ENCODE results near the gene GLB1L2.

Gene GLB1L2

DNA sequence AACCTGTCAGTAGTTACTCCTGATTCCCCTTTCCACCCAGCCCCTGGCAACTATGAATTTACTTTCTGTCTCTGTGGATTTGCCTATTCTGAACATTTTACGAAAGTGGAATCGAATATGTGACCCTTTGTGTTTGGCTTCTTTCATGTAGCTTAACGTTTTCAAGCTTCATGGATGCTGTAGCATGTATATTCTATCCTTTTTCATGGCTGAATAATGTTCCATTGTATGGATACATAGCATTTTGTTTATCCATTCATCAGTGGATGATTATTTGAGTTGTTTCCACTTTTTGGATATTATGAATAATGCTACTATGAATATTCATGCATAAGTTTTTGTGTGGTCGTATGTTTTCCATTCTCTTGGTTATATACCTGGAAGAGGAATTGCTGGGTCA, 9.2 kb upstream of the GLB1L2 start:
- H3K27ac ChIP-seq (ENCODE audit: insufficient read depth, low read depth, low read length, poor library complexity, severe bottlenecking), result no peak overlapping the region
- H3K36me3 ChIP-seq (ENCODE audit: control insufficient read depth, insufficient read depth, low read length), result no peaks in the 10 kb centered on the region
- no peaks in the 10 kb centered on the region for H3K9me3 ChIP-seq (ENCODE audit: control insufficient read depth, low read length)
- H3K4me1 ChIP-seq (ENCODE audit: control insufficient read depth, insufficient read depth, low read length), result no peaks in the 10 kb centered on the region
- WGBS, 2 experiments, result 93 to 99% methylated on average over 4 of the region's 4 CpGs
- H3K4me3 ChIP-seq (ENCODE audit: insufficient read depth, low read depth, low read length), result no peak overlapping the region
- no peaks in the 10 kb centered on the region for H3K27me3 ChIP-seq (ENCODE audit: control insufficient read depth, insufficient read depth, low read length, poor library complexity, severe bottlenecking)

DNA sequence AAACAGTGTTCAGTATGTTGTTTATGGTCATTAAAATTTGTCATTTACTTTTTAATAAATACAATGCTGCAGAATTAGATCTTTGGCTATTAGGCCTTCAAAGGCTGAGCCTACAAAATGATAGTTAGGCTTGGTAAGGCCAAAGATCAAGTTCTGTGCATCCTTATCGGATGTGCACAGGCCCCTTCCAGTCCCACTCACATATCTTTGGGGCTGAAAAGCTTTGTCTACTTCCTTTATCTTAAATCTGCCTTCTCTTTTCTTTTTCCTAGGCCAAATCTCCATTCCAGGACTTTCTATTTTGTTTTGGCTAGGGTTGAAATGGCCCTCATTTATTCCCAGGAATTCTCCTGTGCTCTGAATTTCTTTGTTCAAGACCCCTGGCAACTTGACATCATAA, 3.4 kb upstream of the GLB1L2 start:
- Histone ChIP-seq H3K27ac (ENCODE audit: insufficient read depth, low read depth, low read length, poor library complexity, severe bottlenecking) (no peak overlapping the region), H3K36me3 (ENCODE audit: control insufficient read depth, insufficient read depth, low read length) (no peaks in the 10 kb centered on the region), H3K4me3 (ENCODE audit: insufficient read depth, low read depth, low read length) (no peak overlapping the region), H3K27me3 (ENCODE audit: control insufficient read depth, insufficient read depth, low read length, poor library complexity, severe bottlenecking) (peaks cover 39% of the 10 kb centered on the region), H3K9me3 (ENCODE audit: control insufficient read depth, low read length) (no peaks in the 10 kb centered on the region), H3K4me1 (ENCODE audit: control insufficient read depth, insufficient read depth, low read length) (peaks cover 5% of the 10 kb centered on the region)
- WGBS, 2 experiments, result 95 to 100% methylated on average over 1 of the region's 1 CpG

- H3K9me3 ChIP-seq (ENCODE audit: control insufficient read depth, low read length), result no peaks in the 10 kb centered on the region
- no peak overlapping the region for H3K27ac ChIP-seq (ENCODE audit: insufficient read depth, low read depth, low read length, poor library complexity, severe bottlenecking)
- WGBS, 2 experiments, result 49 to 50% methylated on average over 22 of the region's 22 CpGs
- H3K4me3 ChIP-seq (ENCODE audit: insufficient read depth, low read depth, low read length), result peak overlapping the region; percentile 31
- H3K36me3 ChIP-seq (ENCODE audit: control insufficient read depth, insufficient read depth, low read length), result no peaks in the 10 kb centered on the region
- H3K27me3 ChIP-seq (ENCODE audit: control insufficient read depth, insufficient read depth, low read length, poor library complexity, severe bottlenecking), result peaks cover 60% of the 10 kb centered on the region
- peaks cover 5% of the 10 kb centered on the region for H3K4me1 ChIP-seq (ENCODE audit: control insufficient read depth, insufficient read depth, low read length)
Observed at GRCh38 chr11:134330611-134331353, 1.0 kb upstream of the GLB1L2 start.

DNA sequence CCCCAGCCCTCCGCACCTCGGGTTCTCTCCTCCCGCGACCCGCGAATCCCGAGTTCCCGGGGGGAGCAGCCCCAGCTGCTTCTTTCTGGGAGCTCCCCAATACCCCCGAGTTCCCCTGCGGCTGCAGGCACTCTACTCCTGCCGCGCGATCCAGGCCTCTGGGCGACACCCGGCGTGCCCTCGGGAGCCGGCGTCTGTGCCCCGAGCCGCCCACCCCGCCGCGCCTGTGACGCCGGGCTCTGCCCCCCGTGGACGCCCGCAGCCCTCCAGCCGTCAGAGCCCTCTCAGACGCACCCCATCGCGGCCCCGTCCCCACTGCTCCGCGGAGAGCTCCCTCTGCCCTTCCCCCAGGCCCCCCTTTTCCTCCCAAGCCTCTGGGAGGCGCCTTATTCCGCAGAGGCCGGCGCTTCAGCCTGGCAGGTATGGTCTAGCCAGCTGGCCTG, 422 bp downstream of the GLB1L2 start:
- no peaks in the 10 kb centered on the region for H3K9me3 ChIP-seq (ENCODE audit: control insufficient read depth, low read length)
- peaks cover 5% of the 10 kb centered on the region for H3K4me1 ChIP-seq (ENCODE audit: control insufficient read depth, insufficient read depth, low read length)
- WGBS, 2 experiments, result 1% methylated on average over 40 of the region's 40 CpGs
- no peaks in the 10 kb centered on the region for H3K36me3 ChIP-seq (ENCODE audit: control insufficient read depth, insufficient read depth, low read length)
- peaks cover 60% of the 10 kb centered on the region for H3K27me3 ChIP-seq (ENCODE audit: control insufficient read depth, insufficient read depth, low read length, poor library complexity, severe bottlenecking)
- H3K27ac ChIP-seq (ENCODE audit: insufficient read depth, low read depth, low read length, poor library complexity, severe bottlenecking), result no peak overlapping the region
- peak overlapping the region; percentile 49 for H3K4me3 ChIP-seq (ENCODE audit: insufficient read depth, low read depth, low read length)

GRCh38 chr11:134332782-134333181, 994 bp downstream of the GLB1L2 start:
- WGBS, 2 experiments, result 68 to 79% methylated on average over 7 of the region's 7 CpGs
- H3K9me3 ChIP-seq (ENCODE audit: control insufficient read depth, low read length), result no peaks in the 10 kb centered on the region
- no peaks in the 10 kb centered on the region for H3K36me3 ChIP-seq (ENCODE audit: control insufficient read depth, insufficient read depth, low read length)
- peaks cover 5% of the 10 kb centered on the region for H3K4me1 ChIP-seq (ENCODE audit: control insufficient read depth, insufficient read depth, low read length)
- H3K27me3 ChIP-seq (ENCODE audit: control insufficient read depth, insufficient read depth, low read length, poor library complexity, severe bottlenecking), result peaks cover 60% of the 10 kb centered on the region
- H3K4me3 ChIP-seq (ENCODE audit: insufficient read depth, low read depth, low read length), result no peak overlapping the region
- H3K27ac ChIP-seq (ENCODE audit: insufficient read depth, low read depth, low read length, poor library complexity, severe bottlenecking), result no peak overlapping the region

DNA sequence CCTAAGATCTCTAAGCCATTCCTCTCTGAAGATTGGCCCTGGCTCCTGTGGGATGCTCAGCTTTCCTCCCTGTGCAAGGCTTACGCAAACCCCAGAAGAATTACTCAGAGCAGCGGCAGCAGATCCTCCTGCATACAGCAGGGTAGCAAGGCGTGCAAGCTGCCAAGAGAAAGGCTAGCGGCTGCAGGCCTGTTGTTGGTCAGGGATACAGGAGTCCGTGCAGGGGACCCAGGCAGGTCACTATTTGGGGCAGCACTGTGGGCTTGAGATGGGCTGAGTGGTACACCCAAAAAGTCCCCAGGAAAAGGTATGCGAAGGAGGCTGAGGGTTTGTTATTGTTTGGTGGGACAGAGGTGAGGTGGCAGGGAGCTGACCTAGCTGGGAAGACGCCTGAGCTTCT, 1.5 kb downstream of the GLB1L2 start:
- Histone ChIP-seq H3K9me3 (ENCODE audit: control insufficient read depth, low read length) (no peaks in the 10 kb centered on the region), H3K27ac (ENCODE audit: insufficient read depth, low read depth, low read length, poor library complexity, severe bottlenecking) (no peak overlapping the region), H3K4me3 (ENCODE audit: insufficient read depth, low read depth, low read length) (no peak overlapping the region), H3K4me1 (ENCODE audit: control insufficient read depth, insufficient read depth, low read length) (peaks cover 5% of the 10 kb centered on the region), H3K27me3 (ENCODE audit: control insufficient read depth, insufficient read depth, low read length, poor library complexity, severe bottlenecking) (peaks cover 60% of the 10 kb centered on the region), H3K36me3 (ENCODE audit: control insufficient read depth, insufficient read depth, low read length) (no peaks in the 10 kb centered on the region)
- WGBS, 2 experiments, result 82 to 85% methylated on average over 7 of the region's 7 CpGs

DNA sequence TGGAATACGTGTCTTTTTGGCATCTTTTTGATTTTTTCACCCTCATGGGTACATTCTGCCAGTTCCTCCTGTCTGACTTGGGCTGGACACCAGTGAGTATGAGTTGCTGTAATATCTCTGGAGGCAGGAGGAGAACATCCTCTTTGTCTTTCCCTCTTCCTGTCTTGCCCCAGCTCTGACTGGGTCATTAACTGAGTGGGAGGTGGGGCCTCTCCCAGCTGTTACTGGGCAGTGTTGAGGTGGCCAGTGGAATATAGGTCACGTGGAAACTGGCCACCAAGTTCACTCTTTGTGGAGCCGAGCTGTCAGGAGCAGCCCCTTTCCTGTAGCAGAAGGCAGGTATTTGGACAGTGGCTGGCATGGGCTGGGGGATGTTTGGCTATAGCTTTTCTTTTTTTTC, 2.2 kb downstream of the GLB1L2 start:
- WGBS, 2 experiments, result 92 to 93% methylated on average over 3 of the region's 3 CpGs
- peaks cover 58% of the 10 kb centered on the region for H3K27me3 ChIP-seq (ENCODE audit: control insufficient read depth, insufficient read depth, low read length, poor library complexity, severe bottlenecking)

DNA sequence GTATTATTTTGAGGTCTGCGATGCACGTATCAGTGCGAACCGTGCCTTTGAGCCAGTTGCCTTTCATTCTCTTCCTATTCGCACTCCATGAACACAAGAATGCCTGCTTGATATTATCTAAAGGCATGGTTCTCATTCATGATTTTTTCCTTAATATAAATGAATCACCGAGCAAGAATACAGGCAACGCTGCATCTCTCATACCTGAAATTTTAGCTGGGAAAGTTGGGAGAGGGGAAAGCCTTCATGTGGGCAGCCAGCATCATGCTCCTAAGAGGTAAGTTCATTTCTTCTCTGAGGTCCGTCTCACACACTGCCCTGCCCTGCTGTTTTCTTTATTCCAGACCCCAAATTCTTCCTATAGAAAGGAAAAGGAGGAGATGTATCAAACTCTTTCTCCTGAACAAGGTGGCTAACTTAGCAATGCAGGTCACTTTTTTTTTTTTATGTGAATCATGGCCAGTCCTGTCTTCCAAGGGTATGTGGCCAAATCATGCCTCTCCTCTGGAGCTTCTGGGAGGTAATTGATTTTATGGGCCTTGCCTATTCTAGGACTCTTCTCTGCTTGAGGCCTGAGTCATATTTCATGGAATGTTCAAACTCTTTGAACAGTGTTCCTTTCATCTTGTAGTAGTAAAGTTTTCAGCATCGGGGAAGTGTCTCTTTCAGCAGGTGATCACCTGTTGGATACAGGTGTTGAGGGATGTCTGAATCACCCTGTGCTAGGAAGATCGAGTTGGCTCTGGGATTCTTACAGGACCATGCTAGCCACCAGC, 3.2 kb downstream of the GLB1L2 start:
- WGBS, 2 experiments, result 94 to 96% methylated on average over 10 of the region's 10 CpGs
- H3K36me3 ChIP-seq (ENCODE audit: control insufficient read depth, insufficient read depth, low read length), result no peaks in the 10 kb centered on the region
- no peak overlapping the region for H3K27ac ChIP-seq (ENCODE audit: insufficient read depth, low read depth, low read length, poor library complexity, severe bottlenecking)
- H3K4me3 ChIP-seq (ENCODE audit: insufficient read depth, low read depth, low read length), result no peak overlapping the region
- H3K4me1 ChIP-seq (ENCODE audit: control insufficient read depth, insufficient read depth, low read length), result peaks cover 5% of the 10 kb centered on the region
- peaks cover 53% of the 10 kb centered on the region for H3K27me3 ChIP-seq (ENCODE audit: control insufficient read depth, insufficient read depth, low read length, poor library complexity, severe bottlenecking)
- no peaks in the 10 kb centered on the region for H3K9me3 ChIP-seq (ENCODE audit: control insufficient read depth, low read length)

More for the DNA sequence above, 2.2 kb downstream of the GLB1L2 start:
- H3K36me3 ChIP-seq (ENCODE audit: control insufficient read depth, insufficient read depth, low read length), result no peaks in the 10 kb centered on the region
- H3K9me3 ChIP-seq (ENCODE audit: control insufficient read depth, low read length), result no peaks in the 10 kb centered on the region
- no peak overlapping the region for H3K4me3 ChIP-seq (ENCODE audit: insufficient read depth, low read depth, low read length)
- H3K27ac ChIP-seq (ENCODE audit: insufficient read depth, low read depth, low read length, poor library complexity, severe bottlenecking), result no peak overlapping the region
- H3K4me1 ChIP-seq (ENCODE audit: control insufficient read depth, insufficient read depth, low read length), result peaks cover 5% of the 10 kb centered on the region

GRCh38 chr11:134337051-134337450, 5.3 kb downstream of the GLB1L2 start:
- H3K4me1 ChIP-seq (ENCODE audit: control insufficient read depth, insufficient read depth, low read length), result no peaks in the 10 kb centered on the region
- no peaks in the 10 kb centered on the region for H3K9me3 ChIP-seq (ENCODE audit: control insufficient read depth, low read length)
- H3K27me3 ChIP-seq (ENCODE audit: control insufficient read depth, insufficient read depth, low read length, poor library complexity, severe bottlenecking), result peaks cover 34% of the 10 kb centered on the region
- H3K36me3 ChIP-seq (ENCODE audit: control insufficient read depth, insufficient read depth, low read length), result no peaks in the 10 kb centered on the region
- H3K27ac ChIP-seq (ENCODE audit: insufficient read depth, low read depth, low read length, poor library complexity, severe bottlenecking), result no peak overlapping the region
- no peak overlapping the region for H3K4me3 ChIP-seq (ENCODE audit: insufficient read depth, low read depth, low read length)
- 92 to 95% methylated on average over 4 of the region's 4 CpGs for WGBS, 2 experiments

GRCh38 chr11:134338068-134338467, 6.3 kb downstream of the GLB1L2 start:
- Histone ChIP-seq H3K27ac (ENCODE audit: insufficient read depth, low read depth, low read length, poor library complexity, severe bottlenecking) (no peak overlapping the region), H3K9me3 (ENCODE audit: control insufficient read depth, low read length) (no peaks in the 10 kb centered on the region), H3K27me3 (ENCODE audit: control insufficient read depth, insufficient read depth, low read length, poor library complexity, severe bottlenecking) (peaks cover 24% of the 10 kb centered on the region), H3K4me1 (ENCODE audit: control insufficient read depth, insufficient read depth, low read length) (no peaks in the 10 kb centered on the region), H3K36me3 (ENCODE audit: control insufficient read depth, insufficient read depth, low read length) (no peaks in the 10 kb centered on the region), H3K4me3 (ENCODE audit: insufficient read depth, low read depth, low read length) (no peak overlapping the region)
- whole genome bisulfite sequencing, 2 experiments, result 96% methylated on average over 15 of the region's 15 CpGs

All from ectodermal cell (in vitro differentiated cells).